ENCODE measurements around the gene CENPX.
A peak's percentile ranks its signal among the peaks of the same experiment; 100 is the strongest.
"Not testable (repeated sequence)": the region's sequence is repeated elsewhere in the genome, so short reads cannot be mapped to it uniquely, and the experiment has no call there.

The CENPX gene

DNA sequence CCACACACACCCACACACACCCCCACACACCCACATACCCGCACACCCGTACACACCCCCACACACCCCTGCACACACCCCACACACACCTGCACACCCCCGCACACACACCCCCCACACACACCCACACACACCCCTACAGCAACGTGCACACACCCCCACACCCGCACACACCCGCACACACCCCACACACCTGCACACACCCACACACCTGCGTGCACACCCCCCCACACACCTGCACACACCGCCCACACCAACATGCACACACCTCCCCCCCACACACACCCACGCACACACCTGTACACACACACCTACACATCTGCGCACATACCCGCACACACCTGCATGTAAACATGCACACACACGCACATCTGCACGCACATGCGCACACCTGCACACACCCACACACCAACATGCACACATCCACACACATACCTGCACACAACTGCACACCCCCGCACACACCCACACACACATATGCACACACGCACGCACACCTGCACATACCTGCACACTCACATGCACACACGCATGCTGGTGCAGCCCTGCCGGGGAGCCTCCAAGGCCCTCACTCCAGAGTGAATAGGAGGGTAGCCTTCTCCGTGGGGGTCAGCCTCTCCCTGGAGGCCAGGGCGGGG, 37.8 kb downstream of the CENPX start:
- DNase-seq (ENCODE audit: extremely low read depth in 1 of 2, low read depth in 1 of 2): no peak

DNA sequence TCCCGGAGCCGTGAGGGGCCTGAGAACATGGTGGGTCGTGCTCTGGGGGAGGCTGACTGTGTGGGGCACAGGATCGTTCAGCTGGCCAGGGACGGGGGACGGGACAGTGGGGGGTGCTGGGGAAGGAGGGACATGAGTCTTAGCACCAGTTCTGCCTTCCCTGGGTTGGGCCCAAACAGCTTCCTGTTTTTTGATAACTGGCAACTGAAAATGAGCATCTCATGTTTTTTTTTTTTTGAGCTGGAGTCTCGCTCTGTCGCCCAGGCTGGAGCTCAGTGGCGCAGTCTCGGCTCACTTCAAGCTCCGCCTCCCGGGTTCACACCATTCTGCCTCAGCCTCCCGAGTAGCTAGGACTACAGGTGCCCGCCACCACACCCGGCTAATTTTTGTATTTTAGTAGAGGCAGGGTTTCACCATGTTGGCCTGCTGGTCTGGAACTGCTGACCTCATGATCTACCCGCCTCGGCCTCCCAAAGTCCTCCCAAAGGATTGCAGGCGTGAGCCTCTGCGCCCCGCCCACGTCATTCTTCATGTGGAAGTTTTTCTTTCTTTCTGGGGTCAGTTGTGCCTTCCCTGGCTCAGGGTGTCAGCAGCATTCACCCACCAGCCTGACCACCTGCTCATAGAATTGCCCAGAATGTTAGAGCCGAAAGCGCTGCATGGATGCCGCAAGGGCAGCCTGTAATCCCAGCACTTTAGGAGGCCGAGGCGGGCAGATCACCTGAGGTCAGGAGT, 38.9 kb downstream of the CENPX start:
- DNase-seq (ENCODE audit: extremely low read depth in 1 of 2, low read depth in 1 of 2): no peak

DNA sequence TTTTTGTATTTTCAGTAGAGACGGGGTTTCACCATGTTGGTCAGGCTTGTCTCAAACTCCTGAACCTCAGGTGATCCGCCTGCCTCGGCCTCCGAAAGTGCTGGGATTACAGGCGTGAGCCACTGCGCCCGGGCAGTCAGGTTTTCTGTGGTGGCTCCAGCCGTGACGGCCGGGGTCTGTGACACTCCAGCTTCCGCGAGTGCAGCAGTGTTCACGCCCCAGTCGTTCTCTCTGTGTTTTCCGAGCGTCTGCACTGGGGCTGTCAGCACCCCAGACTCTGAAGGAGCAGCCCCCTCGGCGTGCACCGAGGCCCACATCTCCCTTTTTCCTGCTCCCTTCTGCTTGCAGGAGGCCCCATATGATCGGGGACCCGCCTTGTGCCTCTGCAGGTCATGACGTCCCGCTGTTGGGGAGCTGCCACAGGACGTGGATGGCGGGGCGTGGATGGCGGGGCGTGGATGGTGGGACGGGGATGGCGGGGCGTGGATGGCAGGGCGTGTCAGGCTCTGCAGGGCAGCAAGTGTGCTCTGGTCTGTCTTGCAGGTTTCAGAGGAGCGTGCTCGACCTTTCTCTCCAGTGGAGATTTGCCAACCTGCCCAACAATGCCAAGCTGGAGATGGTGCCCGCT, 39.6 kb downstream of the CENPX start:
- no peak for DNase-seq (ENCODE audit: extremely low read depth in 1 of 2, low read depth in 1 of 2)

GRCh38 chr17:81981511-81981910, 41.2 kb downstream of the CENPX start:
- not testable (repeated sequence) for DNase-seq (ENCODE audit: extremely low read depth in 1 of 2, low read depth in 1 of 2)

DNA sequence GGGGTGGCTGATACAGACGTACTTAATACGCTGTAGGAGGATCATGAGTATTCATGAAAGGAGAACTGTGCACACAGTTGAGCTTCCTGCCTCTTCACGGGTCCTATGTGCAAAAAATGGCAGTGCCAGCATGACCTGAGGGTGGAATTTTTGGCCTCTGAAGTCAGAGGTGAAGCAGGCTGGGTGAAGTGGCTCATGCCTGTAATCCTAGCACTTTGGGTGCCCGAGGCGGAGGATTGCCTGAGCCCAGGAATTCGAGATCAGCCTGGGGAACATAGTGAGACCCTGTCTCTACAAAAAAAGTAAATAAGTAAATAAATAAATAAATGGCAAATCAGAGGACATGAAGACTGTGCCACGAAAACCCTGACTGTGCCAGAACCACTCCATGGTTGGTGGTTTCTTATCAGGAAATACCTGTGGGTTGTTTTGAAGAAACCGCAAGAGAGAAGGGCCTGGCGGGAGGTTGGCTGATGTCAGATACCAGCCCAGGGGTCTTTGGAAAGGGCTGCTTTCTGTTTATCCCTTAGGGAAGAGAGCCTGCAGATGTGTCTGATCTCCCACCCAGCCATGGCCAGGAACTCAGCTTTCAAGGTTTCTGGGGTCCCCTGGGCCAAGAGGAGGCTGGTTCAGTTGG, 41.9 kb downstream of the CENPX start:
- DNase-seq (ENCODE audit: extremely low read depth in 1 of 2, low read depth in 1 of 2): no peak

DNA sequence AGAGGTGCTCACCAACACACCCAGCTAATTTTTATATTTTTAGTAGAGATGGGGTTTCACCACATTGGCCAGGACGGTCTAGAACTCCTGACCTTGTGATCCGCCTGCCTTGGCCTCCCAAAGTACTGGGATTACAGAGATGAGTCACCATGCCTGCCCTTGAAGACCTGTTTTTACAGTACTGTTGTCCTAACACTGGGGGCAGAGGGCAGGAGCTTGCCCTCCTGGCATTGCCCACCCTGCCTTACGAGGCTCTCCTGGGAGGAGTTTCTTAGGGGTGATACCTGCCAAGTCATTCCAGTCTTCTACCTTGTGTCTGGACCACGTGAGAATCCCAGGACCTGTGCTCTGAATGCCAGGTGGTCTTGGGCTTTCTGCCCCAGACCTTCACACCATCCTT, 42.6 kb downstream of the CENPX start:
- DNase-seq (ENCODE audit: extremely low read depth in 1 of 2, low read depth in 1 of 2): no peak

DNA sequence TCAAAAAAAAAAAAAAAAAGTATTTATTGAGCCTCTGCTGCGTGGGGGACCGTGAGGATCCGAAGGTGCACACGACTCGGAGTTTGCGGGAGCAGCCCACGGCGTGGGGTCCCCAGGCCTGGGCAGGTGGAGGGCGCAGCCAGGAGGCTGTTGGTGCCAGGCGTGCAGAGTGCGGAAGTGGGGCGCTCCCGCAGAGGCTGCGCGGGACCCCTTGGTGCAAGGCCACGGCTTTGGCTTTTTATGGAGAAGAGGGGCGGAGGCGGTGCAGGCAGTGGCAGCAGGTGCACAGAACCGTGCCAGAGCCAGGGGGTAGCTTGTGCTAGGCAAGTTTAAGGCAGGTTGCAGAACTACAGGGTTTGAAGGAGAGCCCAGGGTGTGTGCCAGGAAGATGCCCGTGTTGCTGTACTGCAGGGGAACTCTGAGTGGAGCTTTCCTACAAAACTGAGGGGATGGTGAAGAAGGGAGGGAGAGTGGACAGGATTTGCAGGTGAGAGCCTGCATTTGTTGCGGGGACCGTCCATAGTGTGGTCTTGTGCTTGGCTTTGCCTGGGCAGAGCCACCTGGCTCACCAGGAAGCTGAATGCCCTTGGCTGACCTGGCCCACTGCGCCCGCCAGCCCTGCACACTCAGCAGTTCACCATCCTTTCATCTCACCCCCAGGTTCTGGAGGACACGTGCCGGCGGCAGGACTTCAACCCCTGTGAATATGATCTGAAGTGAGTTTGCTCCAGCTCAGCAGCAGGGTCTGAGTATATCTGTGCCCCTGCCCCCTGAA, 44.0 kb downstream of the CENPX start:
- DNase-seq (ENCODE audit: extremely low read depth in 1 of 2, low read depth in 1 of 2): no peak

DNA sequence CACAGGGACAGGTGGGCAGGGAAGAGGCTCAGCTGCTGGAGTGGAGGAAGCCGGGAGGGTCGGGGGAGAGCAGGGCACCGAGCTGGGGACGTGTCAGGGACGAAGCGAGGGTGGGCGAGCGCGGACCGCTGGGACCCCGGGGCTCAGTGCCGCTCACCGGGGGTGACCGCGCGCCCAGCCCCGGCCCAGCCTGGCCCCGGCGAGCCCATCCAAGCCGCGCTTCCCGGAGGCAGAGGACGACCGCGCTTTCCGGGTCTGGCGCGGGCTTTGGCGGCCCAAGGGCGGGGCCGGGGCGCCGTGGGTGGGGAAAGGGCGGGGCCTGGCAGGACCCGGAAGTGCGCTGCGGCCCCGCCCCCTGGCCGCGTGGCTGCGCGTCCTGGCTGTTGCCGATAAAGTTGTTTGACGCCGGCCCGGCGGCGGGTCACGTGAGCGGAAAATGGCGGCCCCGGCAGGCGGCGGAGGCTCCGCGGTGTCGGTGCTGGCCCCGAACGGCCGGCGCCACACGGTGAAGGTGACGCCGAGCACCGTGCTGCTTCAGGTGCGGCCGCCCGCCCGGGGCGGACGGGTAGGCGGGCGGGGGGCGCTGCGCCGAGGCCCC, 45.4 kb downstream of the CENPX start, which contains the start of gene ASPSCR1:
ASPSCR1 (plus strand) TSS at position 419 of the 598 bp plus-strand sequence; CDS start at position 437, 18 bp downstream.
- DNase-seq (ENCODE audit: extremely low read depth in 1 of 2, low read depth in 1 of 2): peak; percentile 64 to 93

DNA sequence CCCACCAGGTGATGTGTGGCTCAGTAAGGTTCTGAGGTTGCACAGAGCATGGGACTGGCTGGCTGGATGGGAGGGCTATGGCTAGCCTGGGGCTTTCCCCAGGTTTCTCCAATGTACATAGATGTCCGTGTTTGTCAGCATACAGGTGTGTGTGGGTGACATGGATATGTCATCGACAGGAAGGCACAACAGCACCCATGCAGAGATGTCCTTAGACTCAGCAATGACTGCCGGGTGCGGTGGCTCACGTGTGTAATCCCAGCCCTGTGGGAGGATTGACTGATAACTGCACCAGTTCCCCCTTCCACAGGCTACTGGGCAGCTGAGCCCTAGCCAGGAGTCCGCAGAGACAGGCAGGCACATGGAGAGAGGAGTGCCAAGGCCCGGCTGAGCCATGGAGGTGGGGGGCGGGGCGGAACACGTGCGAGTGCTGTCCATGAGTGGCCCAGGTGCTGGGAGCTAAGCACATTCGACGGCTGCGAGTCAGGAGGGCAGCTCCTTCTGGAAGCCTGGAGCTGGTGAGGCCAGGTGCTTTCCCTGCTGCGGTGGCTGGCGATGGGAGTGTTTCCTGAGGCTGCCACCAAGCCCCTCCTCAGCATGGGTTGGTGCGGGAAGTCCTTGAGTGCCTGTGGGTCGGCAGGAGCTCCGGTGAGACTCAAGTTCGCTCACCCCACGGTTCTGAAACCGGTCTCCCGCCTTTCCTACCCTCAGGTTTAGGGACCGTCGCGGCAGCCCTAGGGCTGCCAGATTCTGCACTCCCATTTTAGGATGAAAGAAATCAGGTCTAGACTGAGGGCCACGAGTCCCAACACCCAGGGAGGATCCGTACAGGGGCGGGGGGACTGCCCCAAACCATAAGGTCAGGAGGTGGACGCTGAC, 46.1 kb downstream of the CENPX start:
- no peak for DNase-seq (ENCODE audit: extremely low read depth in 1 of 2, low read depth in 1 of 2)

- no peak for DNase-seq (ENCODE audit: extremely low read depth in 1 of 2, low read depth in 1 of 2)
These were observed 49.2 kb downstream of the CENPX start for GRCh38 chr17:81973432-81973831.

DNA sequence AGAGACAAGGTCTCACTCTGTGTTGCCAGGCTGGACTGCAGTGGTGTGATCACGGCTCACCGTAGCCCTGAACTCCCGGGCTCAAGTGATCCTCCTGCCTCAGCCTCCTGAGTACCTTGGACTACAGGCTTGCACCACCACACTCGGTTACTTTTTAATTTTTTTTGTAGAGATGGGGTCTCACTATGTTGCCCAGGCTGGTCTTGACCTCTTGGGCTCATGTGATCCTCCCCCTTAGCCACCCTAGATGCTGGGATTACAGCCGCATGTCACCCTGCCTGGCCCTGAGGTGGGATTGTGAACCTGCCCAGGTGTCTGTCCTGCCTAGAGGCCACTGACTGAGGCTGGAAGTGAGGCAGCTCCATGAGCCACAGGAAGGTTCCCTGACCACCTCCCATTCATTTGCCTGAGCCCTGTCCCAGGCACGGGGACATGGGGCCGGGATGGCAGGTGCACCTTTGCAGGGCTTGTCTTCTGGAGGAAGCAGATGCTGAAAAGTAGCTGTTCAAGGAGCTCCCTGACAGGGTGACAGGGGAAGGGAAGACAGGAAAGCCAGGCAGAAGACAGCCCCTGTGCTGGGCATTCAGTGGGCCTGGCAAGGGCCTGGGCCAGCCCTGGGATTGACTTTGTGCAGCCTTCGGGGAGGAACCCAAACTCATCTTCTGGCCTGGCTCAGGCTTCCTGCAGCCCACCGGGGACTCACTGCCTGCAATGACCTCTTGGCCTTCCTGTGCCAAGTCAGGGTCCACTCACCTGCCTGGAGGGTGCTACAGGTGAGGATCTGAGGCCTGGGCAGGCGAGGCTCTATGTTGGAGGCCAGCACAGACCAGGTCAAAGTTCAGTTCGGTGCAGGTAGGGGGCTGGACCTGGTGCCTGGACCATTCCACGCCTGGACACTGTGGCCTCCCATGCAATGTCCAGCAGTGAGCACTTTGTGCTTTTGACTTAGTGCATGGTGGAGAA, 53.5 kb downstream of the CENPX start:
- DNase-seq (ENCODE audit: extremely low read depth in 1 of 2, low read depth in 1 of 2): no peak
